Midbrain (tissue), 1 donor: ENCODE data around the gene PHACTR3.

Experiments used
- DNase-seq: peaks from one replicate; lab custom pipeline; 2025; lab: John Stamatoyannopoulos, UW

The PHACTR3 gene

DNA sequence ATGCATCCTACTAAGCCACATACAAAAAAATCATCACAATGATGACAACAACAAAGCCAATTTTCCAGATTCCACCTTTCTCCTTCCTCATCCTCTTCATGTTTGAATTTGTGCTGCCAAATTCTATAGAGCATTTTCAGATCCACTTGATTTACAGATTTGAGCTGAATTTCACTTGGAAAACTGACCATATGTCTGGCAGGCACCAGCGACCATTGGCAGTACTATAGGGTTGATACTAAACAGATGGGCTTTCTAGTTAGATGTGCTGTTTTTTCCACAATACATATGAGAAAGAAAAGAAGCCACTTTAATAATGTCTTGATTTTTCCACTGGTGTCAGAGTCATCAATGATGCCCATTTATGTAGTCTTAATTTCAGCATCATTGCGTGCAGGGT lies 127.0 kb downstream of the PHACTR3 start:
- DNase-seq: no peak

- no peak for DNase-seq
Observed at GRCh38 chr20:59733351-59733750, 129.0 kb downstream of the PHACTR3 start.

- DNase-seq: no peak
Observed at GRCh38 chr20:59735486-59735885, 131.1 kb downstream of the PHACTR3 start.

- peak; percentile 36 for DNase-seq
Observed at GRCh38 chr20:59735917-59736316, 131.6 kb downstream of the PHACTR3 start.

DNA sequence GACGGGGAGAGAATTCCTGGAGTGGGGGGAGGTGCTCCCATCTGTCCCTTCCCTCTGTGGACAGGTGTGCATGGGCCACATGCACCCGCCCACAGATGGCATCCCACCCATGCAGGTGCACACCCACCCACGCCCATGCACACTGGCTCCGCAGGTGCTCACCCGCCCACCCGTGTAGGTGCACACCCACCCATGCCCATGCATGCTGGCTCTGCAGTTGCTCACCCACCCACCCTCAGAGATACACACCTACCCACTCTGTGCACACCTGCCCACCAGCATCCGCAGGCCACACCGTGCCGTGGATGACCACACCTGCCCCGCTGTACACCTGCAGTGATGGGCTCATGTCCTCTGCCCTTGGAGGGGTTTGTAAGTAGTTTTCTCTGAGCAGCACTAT lies 132.0 kb downstream of the PHACTR3 start:
- no peak for DNase-seq

- DNase-seq: no peak
Observed at GRCh38 chr20:59737073-59737666, 132.8 kb downstream of the PHACTR3 start.

GRCh38 chr20:59737816-59738215 lies 133.5 kb downstream of the PHACTR3 start:
- DNase-seq: no peak

DNA sequence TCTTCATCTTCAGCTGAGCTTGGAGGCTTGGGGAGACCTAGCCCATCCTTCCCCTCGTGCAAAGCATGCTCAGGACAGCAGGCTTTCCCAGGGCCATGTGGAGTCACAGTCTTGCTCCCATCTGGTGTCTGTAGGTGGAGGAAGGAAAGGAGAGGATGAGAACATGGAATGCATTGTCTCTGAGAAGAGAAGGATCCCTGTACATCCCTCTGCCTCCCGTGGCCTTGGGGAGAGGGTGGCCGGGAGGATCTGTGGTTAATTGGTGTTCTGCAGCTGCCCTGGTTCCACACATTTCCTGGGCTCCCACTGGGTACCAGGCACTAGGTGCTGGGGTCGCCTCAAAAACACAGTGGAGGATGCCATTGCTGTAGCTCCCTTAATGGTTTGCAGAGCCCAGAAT lies 134.5 kb downstream of the PHACTR3 start:
- DNase-seq: no peak

DNA sequence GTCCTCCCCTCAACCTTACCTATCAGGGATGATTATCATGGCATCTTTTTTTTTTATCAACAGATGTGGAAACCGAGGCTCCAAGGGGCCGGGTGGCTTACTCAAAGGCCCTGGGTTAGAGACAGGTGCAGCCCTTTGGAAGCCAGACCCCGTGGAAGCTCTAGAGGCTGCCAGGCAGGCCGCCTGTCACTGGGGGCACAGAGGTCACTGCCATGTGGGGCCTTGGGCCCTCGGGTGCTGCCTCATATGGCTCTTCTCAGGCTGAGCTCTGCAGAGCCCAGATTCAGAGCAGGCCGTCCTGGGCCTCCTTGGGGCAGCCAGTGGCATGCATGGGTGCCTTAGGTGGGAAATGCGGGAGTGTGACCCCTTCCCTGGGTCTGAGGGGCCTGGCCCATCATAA lies 136.3 kb downstream of the PHACTR3 start:
- DNase-seq: no peak

DNA sequence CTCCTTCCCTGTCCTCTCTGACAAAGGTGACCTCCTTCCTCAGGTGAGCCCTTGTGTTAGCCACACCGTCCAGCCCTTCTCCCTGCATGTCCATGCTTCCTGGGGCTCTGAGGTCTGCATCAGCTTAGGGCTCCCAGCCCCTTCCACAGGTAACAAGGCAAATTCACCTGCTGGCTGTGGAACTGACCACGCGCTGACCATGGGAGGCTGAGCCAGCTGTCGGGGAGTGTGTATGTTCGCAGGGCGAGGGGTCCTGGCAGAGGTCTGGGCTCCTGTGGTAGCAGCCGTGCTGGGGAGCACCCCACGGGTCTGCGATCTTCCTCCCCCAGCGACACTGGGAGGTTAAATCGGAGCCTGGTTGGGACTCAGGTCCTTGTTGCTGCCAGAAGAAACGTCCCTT lies 136.7 kb downstream of the PHACTR3 start:
- no peak for DNase-seq

- DNase-seq: no peak
Observed at GRCh38 chr20:59742351-59743095, 138.2 kb downstream of the PHACTR3 start.

GRCh38 chr20:59743308-59743707 lies 139.0 kb downstream of the PHACTR3 start:
- no peak for DNase-seq

DNA sequence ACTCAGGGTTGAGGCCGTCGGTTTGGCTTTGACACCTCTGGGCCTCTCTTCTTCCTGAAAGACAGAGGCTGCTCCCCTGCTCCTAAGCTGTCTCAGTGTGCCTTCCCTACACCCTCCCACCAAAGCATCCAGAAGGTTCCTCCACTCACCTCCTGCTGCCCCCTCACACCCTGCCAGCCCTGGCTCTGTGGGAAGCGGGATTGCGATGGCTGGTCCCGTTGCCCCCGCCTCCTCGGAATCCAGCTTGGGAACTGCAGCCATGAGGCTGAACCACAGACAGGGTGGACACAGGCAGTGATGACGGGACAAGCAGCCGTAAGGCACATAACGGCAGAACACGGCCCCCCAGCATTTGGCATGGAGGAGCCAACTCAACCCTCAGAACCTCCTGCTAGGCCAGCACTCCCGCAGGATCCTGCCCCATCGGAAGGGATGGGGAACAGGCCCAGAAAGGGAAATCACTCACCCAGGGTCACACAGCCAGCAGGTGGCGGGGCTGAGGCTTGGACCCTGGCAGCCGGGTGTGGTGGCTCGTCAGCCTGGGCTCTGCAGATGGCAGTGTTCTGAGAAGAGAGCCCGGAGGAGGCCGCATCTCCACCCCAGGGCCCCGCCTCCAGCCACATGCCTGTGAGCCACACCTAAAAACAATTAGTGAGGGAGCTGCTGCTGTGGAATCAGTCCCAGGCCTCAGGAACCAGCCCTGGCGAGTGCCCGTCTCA lies 139.6 kb downstream of the PHACTR3 start:
- DNase-seq: no peak

- DNase-seq: no peak
Observed at GRCh38 chr20:59744756-59745155, 140.4 kb downstream of the PHACTR3 start.

DNA sequence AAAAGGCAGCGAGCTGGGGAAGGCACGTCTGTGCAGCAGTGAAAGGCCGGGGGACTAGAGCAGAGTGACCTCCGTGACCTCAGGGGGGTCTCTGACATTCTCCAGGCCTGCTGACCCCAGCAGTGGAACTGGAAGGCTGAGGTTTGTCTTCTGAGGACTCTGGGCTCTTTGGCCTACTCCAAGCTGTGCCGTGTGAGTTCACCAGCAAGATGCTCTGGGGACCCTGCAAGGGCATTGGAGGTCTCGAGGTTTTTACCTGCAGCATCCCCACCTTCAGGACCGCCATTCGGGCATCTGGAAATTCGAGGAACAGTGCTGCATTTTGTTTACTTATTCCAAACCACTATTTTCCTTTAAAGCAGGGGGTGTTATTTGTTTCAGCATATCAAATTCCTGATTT lies 140.9 kb downstream of the PHACTR3 start:
- no peak for DNase-seq

- DNase-seq: no peak
Observed at GRCh38 chr20:59745716-59746115, 141.4 kb downstream of the PHACTR3 start.

DNA sequence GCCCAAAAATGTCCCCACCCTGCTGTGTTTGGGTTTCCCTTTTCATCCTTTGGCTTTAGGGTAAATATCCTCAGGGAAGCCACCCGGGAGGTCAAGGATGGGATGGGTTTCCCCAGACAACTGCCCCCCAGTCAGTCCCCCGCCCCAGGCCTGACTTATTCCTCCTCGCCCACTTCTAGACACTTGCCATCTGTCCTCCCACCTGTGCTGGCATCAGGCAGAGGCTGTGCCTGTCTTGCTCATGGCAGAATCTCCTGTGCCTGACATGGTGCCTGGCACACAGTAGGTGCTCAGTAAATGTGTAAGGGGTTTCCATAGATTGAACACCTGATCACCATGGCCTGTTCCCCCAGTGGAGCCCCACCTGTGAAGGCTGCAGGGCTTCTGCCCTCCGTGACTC lies 141.8 kb downstream of the PHACTR3 start:
- DNase-seq: no peak

DNA sequence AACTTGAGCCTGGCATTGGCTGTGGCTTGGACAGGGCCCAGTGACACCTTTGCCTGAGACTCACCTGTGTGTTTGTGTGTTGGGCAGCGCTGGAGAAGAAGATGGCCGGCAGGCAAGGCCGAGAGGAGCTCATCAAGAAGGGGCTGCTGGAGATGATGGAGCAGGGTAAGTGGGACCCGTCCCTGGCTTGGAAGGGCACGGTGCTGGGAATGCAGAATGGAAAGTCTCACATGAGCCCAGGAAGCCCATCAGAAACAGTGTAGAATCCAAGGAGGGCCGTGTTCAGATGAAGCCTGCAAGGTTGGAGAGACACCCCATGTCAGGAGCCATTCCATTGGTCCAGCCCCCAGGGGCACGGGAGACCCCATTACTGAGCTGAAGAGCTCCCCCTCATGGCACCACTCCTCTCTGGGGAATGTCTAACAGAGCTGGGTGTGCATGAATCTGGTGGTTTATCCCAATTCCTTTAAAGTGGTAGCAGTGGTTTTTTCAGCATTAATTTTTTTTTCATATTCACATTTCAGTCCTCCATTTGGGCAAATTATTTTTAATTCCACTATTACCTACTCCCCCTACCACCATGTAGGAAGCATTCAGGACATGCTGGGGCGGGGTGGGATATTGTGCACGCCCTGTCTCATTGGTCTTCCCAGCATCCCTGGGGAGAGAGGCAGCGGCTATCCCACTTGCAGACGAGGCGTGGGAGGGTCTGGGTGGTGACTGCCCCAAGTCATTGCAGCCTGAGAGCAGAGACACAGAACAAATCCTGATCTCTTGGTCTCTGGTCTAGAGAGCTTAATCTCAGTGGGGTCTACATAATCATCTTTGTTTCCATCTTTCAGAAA lies 143.6 kb downstream of the PHACTR3 start:
- DNase-seq: no peak

- DNase-seq: peak; percentile 7
Observed at GRCh38 chr20:59748619-59749191, 144.4 kb downstream of the PHACTR3 start.

DNA sequence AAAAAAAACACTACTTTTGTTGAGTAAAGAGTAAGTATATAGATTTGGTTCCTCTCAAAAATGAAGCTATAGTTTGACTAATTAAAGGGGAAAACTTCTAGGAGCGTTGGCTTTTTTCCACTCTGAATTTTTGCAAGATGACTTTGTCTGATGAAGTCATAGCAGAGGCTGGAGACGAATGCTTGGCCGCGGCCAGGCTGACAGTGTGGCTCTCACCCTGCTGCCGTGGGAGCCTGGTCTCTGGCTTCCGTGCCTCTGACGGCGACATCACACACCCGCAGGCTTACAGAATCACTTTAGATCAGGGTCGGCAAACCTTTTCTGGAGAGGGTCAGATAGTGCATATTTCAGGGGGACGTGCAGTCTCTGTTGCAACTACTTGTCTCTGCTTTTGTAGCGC lies 145.0 kb downstream of the PHACTR3 start:
- DNase-seq: peak; percentile 31

GRCh38 chr20:59750209-59750840 lies 146.0 kb downstream of the PHACTR3 start:
- DNase-seq: no peak
